ENCODE results near the gene PCDHGA4. TPM values are rescaled to one million over a fixed set of nuclear protein-coding genes. Genes with fewer than 3 reads are reported as not detected.

PCDHGA4 gene
- total and polyA plus RNA-seq, 2 of the 13 experiments (the other 11 are each of a cell fraction or from before 2014, with no cell fraction given): 0.49 to 0.58 TPM

GRCh38 chr5:141403387-141403786, 48.6 kb downstream of the PCDHGA4 start:
- BruUV-seq (replicated peaks): no TSS peak
- ChIA-PET CTCF (ENCODE audit: low intra/inter-chr PET ratio, low total read pairs) (no interaction called here), POLR2A (no interaction called here)
- H3K4me1 ChIP-seq (ENCODE audit: insufficient read depth, low read length): no peaks in the 10 kb centered on the region
- intact Hi-C loops (cut with micrococcal nuclease; ENCODE audit: unreplicated experiment): no loop called here
- H3K9me3 ChIP-seq (ENCODE audit: low read length): peaks cover 11% of the 10 kb centered on the region; the same call in 1 of the 2 replicates
- H3K27me3 ChIP-seq (ENCODE audit: control insufficient read depth in 1 of 2, insufficient read depth in 2 of 2, low read length in 2 of 2): no peaks in the 10 kb centered on the region; a peak in 1 of 5 replicates
- H3K4me3 ChIP-seq (replicated peaks in 1 of 3; ENCODE audit: insufficient read depth in 1 of 3, low read depth in 2 of 3, low read length in 3 of 3): no peak overlapping the region
- in situ Hi-C loops (cut with HindIII; ENCODE audit: extremely low pct_ligation_motif_present, low pct_unique_long_range_greater_than_20kb): no loop called here
- FAIRE-seq (no peak), ATAC-seq (no peak), DNase-seq (ENCODE audit: low spot score) (no peak)
- H2AFZ ChIP-seq (ENCODE audit: low read length): no peak overlapping the region
- no peaks in the 10 kb centered on the region for H3K36me3 ChIP-seq (replicated peaks in 1 of 2; ENCODE audit: control insufficient read depth in 1 of 2, insufficient read depth in 2 of 2, low read length in 2 of 2)
- H3K9ac ChIP-seq (ENCODE audit: insufficient read depth, low read depth, low read length): no peak overlapping the region
- H4K20me1 ChIP-seq (ENCODE audit: insufficient read depth, low read length): no peaks in the 10 kb centered on the region
- no peaks in the 10 kb centered on the region for H3K79me2 ChIP-seq (ENCODE audit: insufficient read depth, low read length)
- H3K4me2 ChIP-seq (ENCODE audit: low read depth, low read length): no peak overlapping the region
- no peak overlapping the region for H3K27ac ChIP-seq (ENCODE audit: extremely low read length, insufficient read depth, low read length)
- WGBS (ENCODE audit: low lambda C conversion rate): 65% methylated on average over 22 of the region's 22 CpGs
- TF ChIP-seq TEF (CRISPR knock-in tag; IDR thresholded peaks at IDR 0.05): no peak
- no peak for TF ChIP-seq ZNF879 (CRISPR knock-in tag; IDR thresholded peaks at IDR 0.05)
- no peak for TF ChIP-seq POLR2AphosphoS2 (IDR thresholded peaks at IDR 0.05; ENCODE audit: low read depth, low read length)
- no peak for TF ChIP-seq NPAS2 (CRISPR knock-in tag; IDR thresholded peaks at IDR 0.05; ENCODE audit: borderline replicate concordance)
- TF ChIP-seq SMARCC2 (IDR thresholded peaks at IDR 0.05): no peak
- no peak for TF ChIP-seq MXD4 (CRISPR knock-in tag; IDR thresholded peaks at IDR 0.05)
- no peak for TF ChIP-seq ZNF292 (CRISPR knock-in tag; IDR thresholded peaks at IDR 0.05; ENCODE audit: borderline replicate concordance, low read depth)
- no peak for TF ChIP-seq JUN (CRISPR knock-in tag; IDR thresholded peaks at IDR 0.05)
- TF ChIP-seq, protein P1, sequence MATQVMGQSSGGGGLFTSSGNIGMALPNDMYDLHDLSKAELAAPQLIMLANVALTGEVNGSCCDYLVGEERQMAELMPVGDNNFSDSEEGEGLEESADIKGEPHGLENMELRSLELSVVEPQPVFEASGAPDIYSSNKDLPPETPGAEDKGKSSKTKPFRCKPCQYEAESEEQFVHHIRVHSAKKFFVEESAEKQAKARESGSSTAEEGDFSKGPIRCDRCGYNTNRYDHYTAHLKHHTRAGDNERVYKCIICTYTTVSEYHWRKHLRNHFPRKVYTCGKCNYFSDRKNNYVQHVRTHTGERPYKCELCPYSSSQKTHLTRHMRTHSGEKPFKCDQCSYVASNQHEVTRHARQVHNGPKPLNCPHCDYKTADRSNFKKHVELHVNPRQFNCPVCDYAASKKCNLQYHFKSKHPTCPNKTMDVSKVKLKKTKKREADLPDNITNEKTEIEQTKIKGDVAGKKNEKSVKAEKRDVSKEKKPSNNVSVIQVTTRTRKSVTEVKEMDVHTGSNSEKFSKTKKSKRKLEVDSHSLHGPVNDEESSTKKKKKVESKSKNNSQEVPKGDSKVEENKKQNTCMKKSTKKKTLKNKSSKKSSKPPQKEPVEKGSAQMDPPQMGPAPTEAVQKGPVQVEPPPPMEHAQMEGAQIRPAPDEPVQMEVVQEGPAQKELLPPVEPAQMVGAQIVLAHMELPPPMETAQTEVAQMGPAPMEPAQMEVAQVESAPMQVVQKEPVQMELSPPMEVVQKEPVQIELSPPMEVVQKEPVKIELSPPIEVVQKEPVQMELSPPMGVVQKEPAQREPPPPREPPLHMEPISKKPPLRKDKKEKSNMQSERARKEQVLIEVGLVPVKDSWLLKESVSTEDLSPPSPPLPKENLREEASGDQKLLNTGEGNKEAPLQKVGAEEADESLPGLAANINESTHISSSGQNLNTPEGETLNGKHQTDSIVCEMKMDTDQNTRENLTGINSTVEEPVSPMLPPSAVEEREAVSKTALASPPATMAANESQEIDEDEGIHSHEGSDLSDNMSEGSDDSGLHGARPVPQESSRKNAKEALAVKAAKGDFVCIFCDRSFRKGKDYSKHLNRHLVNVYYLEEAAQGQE (IDR thresholded peaks at IDR 0.05; ENCODE audit: borderline replicate concordance in 1 of 2, low read depth in 1 of 2, low read length in 2 of 2): no peak
- TF ChIP-seq KLF12 (CRISPR knock-in tag; IDR thresholded peaks at IDR 0.05; ENCODE audit: borderline replicate concordance): no peak
- no peak for TF ChIP-seq ZNF496 (CRISPR knock-in tag; IDR thresholded peaks at IDR 0.05; ENCODE audit: insufficient replicate concordance)
- no peak for TF ChIP-seq HNRNPL (IDR thresholded peaks at IDR 0.05; ENCODE audit: low read depth, low read length)
- TF ChIP-seq, protein P2, sequence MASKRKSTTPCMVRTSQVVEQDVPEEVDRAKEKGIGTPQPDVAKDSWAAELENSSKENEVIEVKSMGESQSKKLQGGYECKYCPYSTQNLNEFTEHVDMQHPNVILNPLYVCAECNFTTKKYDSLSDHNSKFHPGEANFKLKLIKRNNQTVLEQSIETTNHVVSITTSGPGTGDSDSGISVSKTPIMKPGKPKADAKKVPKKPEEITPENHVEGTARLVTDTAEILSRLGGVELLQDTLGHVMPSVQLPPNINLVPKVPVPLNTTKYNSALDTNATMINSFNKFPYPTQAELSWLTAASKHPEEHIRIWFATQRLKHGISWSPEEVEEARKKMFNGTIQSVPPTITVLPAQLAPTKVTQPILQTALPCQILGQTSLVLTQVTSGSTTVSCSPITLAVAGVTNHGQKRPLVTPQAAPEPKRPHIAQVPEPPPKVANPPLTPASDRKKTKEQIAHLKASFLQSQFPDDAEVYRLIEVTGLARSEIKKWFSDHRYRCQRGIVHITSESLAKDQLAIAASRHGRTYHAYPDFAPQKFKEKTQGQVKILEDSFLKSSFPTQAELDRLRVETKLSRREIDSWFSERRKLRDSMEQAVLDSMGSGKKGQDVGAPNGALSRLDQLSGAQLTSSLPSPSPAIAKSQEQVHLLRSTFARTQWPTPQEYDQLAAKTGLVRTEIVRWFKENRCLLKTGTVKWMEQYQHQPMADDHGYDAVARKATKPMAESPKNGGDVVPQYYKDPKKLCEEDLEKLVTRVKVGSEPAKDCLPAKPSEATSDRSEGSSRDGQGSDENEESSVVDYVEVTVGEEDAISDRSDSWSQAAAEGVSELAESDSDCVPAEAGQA (IDR thresholded peaks at IDR 0.05; ENCODE audit: low read depth): no peak
- TF ChIP-seq, protein P2 (CRISPR knock-in tag; IDR thresholded peaks at IDR 0.05; ENCODE audit: borderline replicate concordance): no peak
- no peak for TF ChIP-seq ZSCAN21 (CRISPR knock-in tag; IDR thresholded peaks at IDR 0.05; ENCODE audit: borderline replicate concordance)
- TF ChIP-seq ZBTB7A (CRISPR knock-in tag; IDR thresholded peaks at IDR 0.05): no peak

All from HepG2 (cell line).